CD4-positive, alpha-beta T cell treated with Interleukin-6 for 4 hours (primary cell): Measurements from ENCODE around the gene RPS17.
"Not testable (repeated sequence)": the region's sequence is repeated elsewhere in the genome, so short reads cannot be mapped to it uniquely, and the experiment has no call there.

ENCODE experiments used
- DNase-seq: peaks from one replicate; pipeline ENCODE4 v3.0.0-alpha.2; 2020; ENCODE audit warnings: mixed read lengths

The RPS17 gene

DNA sequence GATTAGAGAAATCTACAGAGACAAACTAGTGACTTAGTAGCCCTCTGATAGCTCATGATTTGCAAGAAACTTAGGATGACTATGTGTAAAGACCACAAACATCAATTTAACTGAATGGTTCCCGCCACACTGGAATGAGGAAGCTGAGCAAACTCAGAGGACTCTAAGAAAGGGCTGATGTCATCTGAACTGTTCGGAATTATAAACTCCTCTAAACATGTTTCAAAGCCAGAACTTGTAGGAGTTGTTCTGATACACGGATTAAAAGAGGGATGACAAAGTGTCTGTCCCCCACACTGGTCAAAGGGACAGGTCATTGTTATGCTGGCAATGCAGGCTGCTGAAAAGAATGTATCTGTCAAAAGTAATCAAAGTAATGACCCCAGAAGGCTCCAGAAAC, 34.4 kb downstream of the RPS17 start:
- DNase-seq = not testable (repeated sequence)

DNA sequence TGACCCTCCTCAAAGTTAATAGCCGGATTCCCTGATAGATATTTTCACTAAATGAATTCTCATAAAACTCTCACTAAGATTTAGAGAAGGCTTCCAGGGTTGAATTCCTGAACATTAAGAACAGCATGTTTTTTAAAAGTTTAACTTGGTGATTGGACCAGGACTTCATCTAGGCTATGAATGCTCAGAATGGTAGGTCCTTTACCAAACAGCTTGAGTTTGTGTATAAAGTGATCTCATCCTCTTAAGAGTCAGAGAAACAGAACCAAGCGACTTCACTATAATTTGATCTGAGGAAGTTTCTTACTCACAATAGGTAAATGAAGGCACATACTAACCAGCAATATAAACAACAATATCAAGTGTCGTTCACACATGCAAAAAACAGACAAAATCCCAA, 36.2 kb downstream of the RPS17 start:
- DNase-seq = not testable (repeated sequence)

DNA sequence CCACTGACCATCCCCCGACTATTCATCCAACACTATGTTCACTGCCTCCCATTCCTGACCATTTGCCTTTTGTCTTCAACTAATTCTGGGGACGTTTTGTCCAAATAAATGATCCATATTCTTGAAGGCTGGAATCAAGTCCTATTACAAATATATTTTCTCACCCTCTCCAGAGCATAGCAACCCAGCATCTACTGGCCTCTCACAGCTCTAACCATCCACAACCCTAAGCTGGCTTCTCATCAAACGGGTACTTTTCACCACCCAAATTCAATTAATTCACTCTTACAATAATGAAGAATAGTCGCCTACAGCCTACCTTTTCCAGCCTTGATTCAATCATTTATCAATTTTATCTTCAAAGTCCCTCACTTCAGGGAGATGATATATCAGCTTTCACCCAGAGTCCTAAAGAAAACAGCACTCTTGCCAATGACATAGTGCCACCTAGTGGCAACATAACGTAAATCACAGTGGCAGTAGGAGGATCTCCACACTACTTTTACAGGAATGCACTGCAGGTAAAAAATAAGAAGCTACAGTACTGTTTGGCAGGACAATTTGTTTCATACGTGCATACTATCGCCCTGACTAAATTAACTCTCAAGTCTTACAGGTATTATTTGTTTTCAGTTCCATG, 37.4 kb downstream of the RPS17 start:
- DNase-seq = not testable (repeated sequence)

DNA sequence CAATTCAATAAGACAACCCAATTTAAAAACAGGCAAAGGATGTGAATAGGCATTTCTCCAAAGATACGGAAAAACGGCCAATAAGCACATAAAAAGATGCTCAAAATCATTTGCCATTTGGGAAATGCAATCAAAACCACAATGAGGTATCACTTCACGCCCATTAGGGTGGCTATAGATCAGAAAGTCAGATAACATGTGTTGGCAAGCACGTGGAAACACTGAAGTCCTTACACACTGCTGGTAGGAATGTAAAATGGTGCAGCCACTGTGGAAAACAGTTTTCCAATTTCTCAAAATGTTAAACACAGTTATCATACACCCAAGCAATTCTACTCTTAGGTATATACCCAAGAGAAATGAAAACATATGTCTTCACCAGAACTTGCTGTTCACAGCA, 39.5 kb downstream of the RPS17 start:
- DNase-seq = not testable (repeated sequence)

DNA sequence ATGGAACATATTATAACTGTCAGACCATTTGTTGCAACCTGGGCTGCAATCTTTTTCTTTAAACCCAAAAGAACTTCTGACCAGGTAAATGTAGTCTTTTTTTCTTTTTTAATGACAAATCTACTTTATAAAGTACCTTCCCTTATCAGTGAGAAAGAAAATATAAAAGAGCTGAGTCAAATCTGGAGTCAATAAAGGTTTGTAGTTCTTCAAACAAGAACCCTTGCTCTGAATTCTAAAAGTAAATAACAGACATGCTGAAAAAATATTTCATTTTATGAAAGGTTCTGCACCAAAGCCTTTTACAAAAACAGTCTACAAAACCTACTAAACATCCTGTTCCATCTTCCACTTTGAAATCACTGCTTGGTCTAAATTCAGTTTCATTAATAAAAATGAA, 42.3 kb downstream of the RPS17 start:
- not testable (repeated sequence) for DNase-seq

DNA sequence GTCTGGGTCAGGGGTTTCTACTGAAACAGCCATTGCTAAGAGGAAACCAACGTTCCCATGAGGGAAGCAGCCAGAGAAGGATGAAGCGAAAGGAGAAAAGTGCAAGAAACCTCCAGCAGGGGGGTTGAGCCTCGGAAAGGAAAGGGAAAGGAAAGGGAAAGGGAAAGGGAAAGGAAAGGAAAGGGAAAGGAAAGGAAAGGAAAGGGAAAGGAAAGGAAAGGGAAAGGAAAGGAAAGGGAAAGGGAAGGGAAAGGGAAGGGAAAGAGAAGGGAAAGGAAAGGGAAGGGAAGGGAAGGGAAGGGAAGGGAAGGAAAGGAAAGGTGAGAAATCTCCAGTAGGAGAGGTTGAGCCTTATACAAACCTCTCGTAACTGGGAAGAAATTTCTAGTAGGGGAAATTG, 52.0 kb downstream of the RPS17 start:
- not testable (repeated sequence) for DNase-seq

DNA sequence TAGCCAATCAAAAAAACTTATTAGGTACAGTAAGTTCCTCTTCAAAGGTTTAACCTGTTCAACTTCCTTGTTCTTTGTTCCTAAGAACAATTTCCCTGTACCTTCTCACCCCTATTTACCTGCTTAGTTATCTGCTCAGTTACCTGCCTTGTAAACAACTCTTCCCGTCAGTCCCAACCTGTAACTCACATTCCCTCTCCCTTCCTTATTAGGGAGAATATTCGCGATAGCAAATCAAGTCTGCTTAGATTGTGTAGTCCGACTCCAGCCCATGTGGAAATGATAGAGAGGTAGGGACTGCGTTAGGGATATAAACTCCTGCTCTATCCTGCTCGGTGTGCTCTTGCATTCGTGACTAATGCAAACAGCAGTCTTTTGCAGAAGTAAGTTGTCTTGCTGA, 53.2 kb downstream of the RPS17 start:
- not testable (repeated sequence) for DNase-seq
